ENCODE data around the gene SULF2.

DNA sequence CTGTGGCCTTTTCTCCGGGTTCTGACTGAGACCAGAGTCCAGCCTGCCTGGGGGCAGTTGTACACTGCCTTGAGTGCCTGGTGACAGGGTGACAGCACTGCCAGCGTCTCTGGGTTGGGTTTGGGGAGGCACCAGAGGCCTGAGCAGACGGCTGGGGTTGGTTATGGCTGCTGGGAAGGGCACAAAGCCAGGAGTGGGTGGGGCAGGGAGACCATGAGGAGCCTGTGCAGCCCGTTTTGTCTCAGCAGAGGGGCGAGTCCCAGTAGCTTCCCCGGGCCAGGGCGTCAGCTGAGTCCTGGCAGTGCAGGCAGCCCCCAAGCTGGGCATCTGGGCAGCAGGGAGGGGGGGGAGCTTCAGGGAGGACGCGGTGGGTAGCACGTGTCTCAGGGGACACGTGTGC lies 15.3 kb upstream of the SULF2 start:
- TF ChIP-seq, protein P1, sequence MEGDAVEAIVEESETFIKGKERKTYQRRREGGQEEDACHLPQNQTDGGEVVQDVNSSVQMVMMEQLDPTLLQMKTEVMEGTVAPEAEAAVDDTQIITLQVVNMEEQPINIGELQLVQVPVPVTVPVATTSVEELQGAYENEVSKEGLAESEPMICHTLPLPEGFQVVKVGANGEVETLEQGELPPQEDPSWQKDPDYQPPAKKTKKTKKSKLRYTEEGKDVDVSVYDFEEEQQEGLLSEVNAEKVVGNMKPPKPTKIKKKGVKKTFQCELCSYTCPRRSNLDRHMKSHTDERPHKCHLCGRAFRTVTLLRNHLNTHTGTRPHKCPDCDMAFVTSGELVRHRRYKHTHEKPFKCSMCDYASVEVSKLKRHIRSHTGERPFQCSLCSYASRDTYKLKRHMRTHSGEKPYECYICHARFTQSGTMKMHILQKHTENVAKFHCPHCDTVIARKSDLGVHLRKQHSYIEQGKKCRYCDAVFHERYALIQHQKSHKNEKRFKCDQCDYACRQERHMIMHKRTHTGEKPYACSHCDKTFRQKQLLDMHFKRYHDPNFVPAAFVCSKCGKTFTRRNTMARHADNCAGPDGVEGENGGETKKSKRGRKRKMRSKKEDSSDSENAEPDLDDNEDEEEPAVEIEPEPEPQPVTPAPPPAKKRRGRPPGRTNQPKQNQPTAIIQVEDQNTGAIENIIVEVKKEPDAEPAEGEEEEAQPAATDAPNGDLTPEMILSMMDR (conservative IDR thresholded peaks at IDR 0.05 in 1 of 2, IDR thresholded peaks at IDR 0.05 in 1 of 2; ENCODE audit: extremely low read depth in 1 of 2, insufficient read depth in 1 of 2, low read depth in 1 of 2, low read length in 2 of 2), result no peak
- TF ChIP-seq EZH2 (IDR thresholded peaks at IDR 0.05; ENCODE audit: borderline replicate concordance, low read length), result no peak
